IMR-90 (cell line): ENCODE data around the gene DAAM1. TPM values are rescaled to one million over a fixed set of nuclear protein-coding genes. Genes with fewer than 3 reads are reported as not detected.

Source experiments
- ATAC-seq: fragments of 200-7000 bp; cut with Tn5 transposase; 2 replicates; pipeline ENCODE4 v1.9.1; 2020; ENCODE audit warnings: low read depth, mild to moderate bottlenecking, moderate library complexity
- BruUV-seq: library from RNA; stranded (reverse); fragments of 400-500 nt; replicated peaks from 2 replicates; lab custom pipeline; 2021; lab: Mats Ljungman, UMichigan
- CTCF ChIA-PET: fragments of 300-600 bp; formaldehyde crosslinking; extraction: SDS; loops from one replicate; lab custom pipeline; 2021; ENCODE audit warnings: antibody characterized with exemption; lab: Yijun Ruan, JAX
- POLR2A ChIA-PET: fragments of 300-600 bp; sonication (Branson Sonifier 250); formaldehyde crosslinking; loops from one replicate; lab custom pipeline; 2022; ENCODE audit warnings: antibody characterized with exemption; ENCODE audit not compliant: unreplicated experiment; lab: Charles Lee
- DNase-seq: peaks from one replicate; pipeline ENCODE4 v3.0.0; 2013
- H2AFZ ChIP-seq: replicated peaks from 2 replicates; pipeline ENCODE3; 2013; ENCODE audit warnings: low read length, mild to moderate bottlenecking; ENCODE audit not compliant: poor library complexity
- H2AK5ac ChIP-seq: 2 replicates; pipeline ENCODE4 v1.6.1; 2013; ENCODE audit warnings: low read depth, low read length, inconsistent platforms
- H2AK9ac ChIP-seq: replicated peaks from 2 replicates; pipeline ENCODE3; 2013; ENCODE audit warnings: mild to moderate bottlenecking, low read depth, low read length, moderate library complexity; ENCODE audit not compliant: poor library complexity
- H2BK120ac ChIP-seq: 2 replicates; pipeline ENCODE4 v1.6.1; 2013; ENCODE audit warnings: low read depth, low read length, inconsistent platforms
- H2BK15ac ChIP-seq: 3 replicates; pipeline ENCODE4 v1.6.1; 2013; ENCODE audit warnings: low read depth, low read length, inconsistent platforms
- H2BK20ac ChIP-seq: 2 replicates; pipeline ENCODE4 v1.6.1; 2013; ENCODE audit warnings: low read depth, mild to moderate bottlenecking, inconsistent platforms, low read length, moderate library complexity
- H2BK5ac ChIP-seq: 2 replicates; pipeline ENCODE4 v1.6.1; 2013; ENCODE audit warnings: mild to moderate bottlenecking, low read depth, low read length, inconsistent platforms; ENCODE audit not compliant: poor library complexity, severe bottlenecking
- H3K14ac ChIP-seq: replicated peaks from 2 replicates; pipeline ENCODE4 v1.6.1; 2013; ENCODE audit warnings: low read depth, low read length, inconsistent platforms
- H3K18ac ChIP-seq: 2 replicates; pipeline ENCODE4 v1.6.1; 2013; ENCODE audit warnings: low read depth, low read length, control low read depth
- H3K23ac ChIP-seq: 2 replicates; pipeline ENCODE4 v1.6.1; 2013; ENCODE audit warnings: low read depth, low read length, inconsistent platforms
- H3K27ac ChIP-seq: 2 replicates; pipeline ENCODE4 v1.5.1; 2013; ENCODE audit warnings: mild to moderate bottlenecking, control low read depth, low read length; ENCODE audit not compliant: insufficient read depth
- H3K27me3 ChIP-seq: 2 replicates; pipeline ENCODE4 v1.6.1; 2013; ENCODE audit warnings: low read length; ENCODE audit not compliant: control insufficient read depth, insufficient read depth
- H3K36me3 ChIP-seq: 2 replicates; pipeline ENCODE4 v1.6.1; 2013; ENCODE audit warnings: low read length, mixed read lengths; ENCODE audit not compliant: control insufficient read depth, insufficient read depth
- H3K4ac ChIP-seq: 2 replicates; pipeline ENCODE4 v1.6.1; 2013; ENCODE audit warnings: low read depth, low read length, inconsistent platforms
- H3K4me1 ChIP-seq: 2 replicates; pipeline ENCODE4 v1.6.1; 2013; ENCODE audit warnings: low read length, mixed read lengths; ENCODE audit not compliant: control insufficient read depth, insufficient read depth
- H3K4me2 ChIP-seq: 2 replicates; pipeline ENCODE4 v1.6.1; 2013; ENCODE audit warnings: low read depth, mild to moderate bottlenecking, control low read depth, low read length, moderate library complexity
- H3K4me3 ChIP-seq: 2 replicates; pipeline ENCODE4 v1.5.1; 2013; ENCODE audit warnings: low read depth, mild to moderate bottlenecking, control low read depth, low read length, moderate library complexity; ENCODE audit not compliant: insufficient read depth
- H3K56ac ChIP-seq: 2 replicates; pipeline ENCODE4 v1.6.1; 2013; ENCODE audit warnings: low read length, inconsistent platforms; ENCODE audit not compliant: insufficient read depth; ENCODE audit errors: extremely low read depth
- H3K79me1 ChIP-seq, 2 experiments: 2 replicates each; pipeline ENCODE4 v1.6.1; 2013; ENCODE audit warnings: low read length in 2 of 2, inconsistent platforms in 1 of 2, low read depth in 1 of 2
- H3K9ac ChIP-seq: 2 replicates; pipeline ENCODE4 v1.6.1; 2013; ENCODE audit warnings: low read depth, low read length, control low read depth
- H3K9me1 ChIP-seq: 2 replicates; pipeline ENCODE4 v1.6.1; 2013; ENCODE audit warnings: low read length, inconsistent platforms; ENCODE audit not compliant: insufficient read depth
- H3K9me3 ChIP-seq: 2 replicates; pipeline ENCODE4 v1.6.1; 2013; ENCODE audit warnings: low read length; ENCODE audit not compliant: control insufficient read depth, insufficient read depth
- H4K20me1 ChIP-seq: 2 replicates; pipeline ENCODE4 v1.6.1; 2013; ENCODE audit warnings: low read length, inconsistent platforms; ENCODE audit not compliant: insufficient read depth
- H4K5ac ChIP-seq: 2 replicates; pipeline ENCODE4 v1.6.1; 2013; ENCODE audit warnings: mild to moderate bottlenecking, low read depth, low read length, control low read depth
- H4K8ac ChIP-seq, 2 experiments: 2 replicates each; pipeline ENCODE4 v1.6.1; 2013; ENCODE audit warnings: low read depth in 2 of 2, low read length in 2 of 2, control low read depth in 1 of 2, inconsistent platforms in 1 of 2
- H4K91ac ChIP-seq: 2 replicates; pipeline ENCODE4 v1.6.1; 2013; ENCODE audit warnings: low read depth, low read length, inconsistent platforms; ENCODE audit not compliant: insufficient read depth
- BHLHE40 ChIP-seq: fragments of 150-350 bp; IDR thresholded peaks from 2 replicates; pipeline ENCODE4 v1.6.1; 2016; ENCODE audit warnings: mild to moderate bottlenecking, low read depth, low read length
- CEBPB ChIP-seq: IDR thresholded peaks from 2 replicates; pipeline ENCODE4 v1.6.1; 2012; ENCODE audit warnings: low read depth, low read length, improper control_type of control experiment
- CHD1 ChIP-seq: IDR thresholded peaks from 2 replicates; pipeline ENCODE4 v1.6.1; 2012; ENCODE audit warnings: low read depth, low read length, improper control_type of control experiment
- CTCF ChIP-seq: conservative IDR thresholded peaks from 2 replicates; pipeline ENCODE4 v1.5.1; 2012; ENCODE audit warnings: mild to moderate bottlenecking, low read depth, low read length, improper control_type of control experiment
- FOS ChIP-seq: fragments of 150-350 bp; IDR thresholded peaks from 2 replicates; pipeline ENCODE4 v1.6.1; 2016; ENCODE audit warnings: low read depth, low read length
- MAFK ChIP-seq: IDR thresholded peaks from 2 replicates; pipeline ENCODE4 v1.6.1; 2012; ENCODE audit warnings: low read depth, low read length, improper control_type of control experiment
- MAZ ChIP-seq: IDR thresholded peaks from 2 replicates; pipeline ENCODE4 v1.6.1; 2012; ENCODE audit warnings: low read depth, mild to moderate bottlenecking, low read length, improper control_type of control experiment, moderate library complexity, borderline replicate concordance
- MXI1 ChIP-seq: IDR thresholded peaks from 2 replicates; pipeline ENCODE4 v1.6.1; 2012; ENCODE audit warnings: low read depth, mild to moderate bottlenecking, low read length, moderate library complexity, borderline replicate concordance
- POLR2A ChIP-seq: IDR thresholded peaks from 2 replicates; pipeline ENCODE4 v1.6.1; 2012; ENCODE audit warnings: mild to moderate bottlenecking, low read depth, low read length
- RAD21 ChIP-seq: IDR thresholded peaks from 2 replicates; pipeline ENCODE4 v1.6.1; 2012; ENCODE audit warnings: low read length, improper control_type of control experiment
- RCOR1 ChIP-seq: IDR thresholded peaks from 2 replicates; pipeline ENCODE4 v1.6.1; 2012; ENCODE audit warnings: mild to moderate bottlenecking, low read length, improper control_type of control experiment; ENCODE audit not compliant: insufficient replicate concordance
- RFX5 ChIP-seq: IDR thresholded peaks from 2 replicates; pipeline ENCODE4 v1.8.0; 2012; ENCODE audit warnings: low read depth, mild to moderate bottlenecking, low read length, moderate library complexity
- SMC3 ChIP-seq: fragments of 150-350 bp; IDR thresholded peaks from 2 replicates; pipeline ENCODE4 v1.6.1; 2016; ENCODE audit warnings: low read depth, mild to moderate bottlenecking, antibody characterized with exemption, low read length, moderate library complexity
- USF2 ChIP-seq: fragments of 150-350 bp; IDR thresholded peaks from 2 replicates; pipeline ENCODE4 v1.6.1; 2017; ENCODE audit warnings: mild to moderate bottlenecking, antibody characterized with exemption, low read length, low read depth
- WGBS, 2 experiments: methylation state at CpG; one replicate each; pipeline versions ENCODE4 v1.1.5 to v1.1.7; 2013; ENCODE audit warnings: missing lambda C conversion rate in 2 of 2; ENCODE audit not compliant: insufficient read length in 1 of 2; ENCODE audit errors: extremely low coverage in 2 of 2; 5-methylcytosine and 5-hydroxymethylcytosine counted together
- dilution Hi-C: fragments of 300-500 bp; cut with HindIII; formaldehyde crosslinking; loops from one replicate; pipeline ENCODE4 v1.14.3; 2018; ENCODE audit warnings: low sequenced_read_pairs; ENCODE audit not compliant: unreplicated experiment
- in situ Hi-C: fragments of 300-500 bp; cut with MboI; formaldehyde crosslinking; loops from 3 replicates; pipeline ENCODE4 v1.14.3; 2019; ENCODE audit warnings: low sequenced_read_pairs, inconsistent platforms, mixed read lengths
- intact Hi-C: fragments of 100-400 bp; cut with micrococcal nuclease; formaldehyde crosslinking; loops from 2 replicates; pipeline ENCODE4 v1.10.0; 2022
- polyA plus RNA-seq, 3 experiments: library from polyadenylated mRNA; depleted of rRNA; stranded (reverse); fragments of >200 nt; gene quantifications; 2 replicates each; pipeline ENCODE4 v1.2.3, GENCODE V29; 2012; ENCODE audit warnings: low replicate concordance in 1 of 3
- total RNA-seq: library from RNA; depleted of rRNA; stranded (reverse); fragments of >200 nt; gene quantifications from 2 replicates; pipeline ENCODE4 v1.2.3, GENCODE V29; 2012

Gene DAAM1
- total and polyA plus RNA-seq, 2 of the 4 experiments (the other 2 are of a cell fraction): 4.8 to 5.4 TPM

GRCh38 chr14:59313144-59313651 is 124.7 kb downstream of the DAAM1 start:
- POLR2A ChIA-PET: no interaction called here
- no peaks in the 10 kb centered on the region for H3K9me1 ChIP-seq
- dilution Hi-C loops (no loop called here), in situ Hi-C loops (no loop called here), intact Hi-C loops (no loop called here)
- H3K4me2 ChIP-seq: no peak overlapping the region
- no peak overlapping the region for H2AK5ac ChIP-seq
- no peak overlapping the region for H2AK9ac ChIP-seq
- CTCF ChIA-PET: no interaction called here
- H3K4ac ChIP-seq: no peak overlapping the region
- H4K20me1 ChIP-seq: no peaks in the 10 kb centered on the region
- DNase-seq: no peak
- H3K9me3 ChIP-seq: no peaks in the 10 kb centered on the region
- H3K14ac ChIP-seq: peak overlapping the region; percentile 64; the same call in 1 of the 2 replicates
- no peak overlapping the region for H4K91ac ChIP-seq
- 60% methylated on average over 1 of the region's 3 CpGs; no CpG with 5 or more reads in 1 of the 2 experiments for WGBS, 2 experiments
- H2BK5ac ChIP-seq: no peak overlapping the region
- H3K27me3 ChIP-seq: no peaks in the 10 kb centered on the region
- no peak overlapping the region for H2BK20ac ChIP-seq
- H2AFZ ChIP-seq: no peak overlapping the region
- no peak for TF ChIP-seq POLR2A
- TF ChIP-seq MAFK: no peak
- no peak for TF ChIP-seq CEBPB
- no peak for TF ChIP-seq MXI1
- no peak for TF ChIP-seq CTCF
- no peak for TF ChIP-seq RCOR1
- no peak for TF ChIP-seq USF2
- TF ChIP-seq MAZ: no peak
- no peak for TF ChIP-seq BHLHE40
- TF ChIP-seq RFX5: no peak
- no peak for TF ChIP-seq RAD21
- TF ChIP-seq CHD1: no peak
- no peak for TF ChIP-seq SMC3
- TF ChIP-seq FOS: no peak
- H3K23ac ChIP-seq: 0 out of 2 replicates have a peak overlapping the region, but pooled peaks have one; percentile 26
- no peak overlapping the region for H4K5ac ChIP-seq
- peaks cover 3% of the 10 kb centered on the region for H3K4me1 ChIP-seq
- no peak overlapping the region for H3K18ac ChIP-seq
- H3K4me3 ChIP-seq: no peak overlapping the region
- H4K8ac ChIP-seq: no peak overlapping the region
- H3K9ac ChIP-seq: no peak overlapping the region
- H3K27ac ChIP-seq: no peak overlapping the region
- H3K56ac ChIP-seq: no peak overlapping the region
- no peak for ATAC-seq
- no peaks in the 10 kb centered on the region for H3K36me3 ChIP-seq
- no TSS peak for BruUV-seq
- H2BK15ac ChIP-seq: no peak overlapping the region
- no peak overlapping the region for H2BK120ac ChIP-seq
- peaks cover 0 to 3% of the 10 kb centered on the region in 2 experiments; a peak in 1 of 4 replicates for H3K79me1 ChIP-seq
